Hair follicular keratinocyte (primary cell): ENCODE results near the gene ARHGAP11A. TPM values are rescaled to one million over a fixed set of nuclear protein-coding genes. Genes with fewer than 3 reads are reported as not detected.

ENCODE experiments used
- total RNA-seq: library from RNA; depleted of rRNA; stranded (reverse); fragments of >200 nt; gene quantifications from 2 replicates; pipeline ENCODE4 v1.2.3, GENCODE V29; 2015

Gene ARHGAP11A
- total RNA-seq: 11.2 and 25.9 TPM in 2 replicates

GRCh38 chr15:32615051-32615870, at the start of gene ARHGAP11A:
Gene ARHGAP11A, plus strand, starts transcription at chr15:32615504. Its CDS starts 708 bp downstream, at chr15:32616212.

GRCh38 chr15:32593151-32593550, 22.2 kb upstream of the ARHGAP11A start, which contains the start of gene GOLGA8N:
Gene GOLGA8N, plus strand, starts transcription at chr15:32593456.

GRCh38 chr15:32641517-32642059, 26.3 kb downstream of the ARHGAP11A start, which contains the start of gene SCG5:
Gene SCG5, plus strand, starts transcription at chr15:32641710. Its CDS starts 1,883 bp downstream, at chr15:32643593.

Other genes starting within 250 kb of the ARHGAP11A start
- 0.08 TPM in 1 of 2 replicates, not detected in the other for gene GOLGA8K, start 212.2 kb upstream of the ARHGAP11A start, total RNA-seq
- 0.61 TPM in 1 of 2 replicates, not detected in the other for gene GOLGA8O, start 159.9 kb upstream of the ARHGAP11A start, total RNA-seq
- 0.49 and 0.94 TPM in 2 replicates for gene GOLGA8N, start 22.0 kb upstream of the ARHGAP11A start, total RNA-seq
- gene SCG5, start 26.2 kb downstream of the ARHGAP11A start, total RNA-seq: 14.8 and 60.0 TPM in 2 replicates
- gene GREM1, start 102.5 kb downstream of the ARHGAP11A start, total RNA-seq: 0.39 and 1.6 TPM in 2 replicates